ENCODE results near the gene MINDY3. TPM values are rescaled to one million over a fixed set of nuclear protein-coding genes. Genes with fewer than 3 reads are reported as not detected.

Gene MINDY3
- total RNA-seq, 2 donors from 2014 or later = 14.4 to 15.9 TPM

DNA sequence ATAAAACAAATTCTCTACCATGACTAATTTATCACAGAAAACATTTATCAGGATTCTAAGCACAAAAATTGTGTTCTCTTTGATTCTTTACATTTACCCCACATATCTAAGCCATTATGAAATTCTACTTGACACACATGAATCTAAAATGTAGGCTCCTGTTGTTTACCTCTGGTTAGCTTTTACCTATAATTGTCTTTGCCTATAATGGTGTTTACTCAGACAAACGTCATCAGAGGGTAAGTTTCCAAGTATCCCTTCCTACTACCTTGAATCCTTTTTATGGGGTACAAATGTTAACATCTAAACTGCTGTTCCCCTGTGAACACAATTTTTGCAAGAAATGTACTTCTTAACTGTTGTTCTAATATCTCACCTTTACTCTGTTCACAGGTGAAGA, 63.5 kb downstream of the MINDY3 start:
- DNase-seq (ENCODE audit: low spot score in 2 of 2) (no peak), ATAC-seq (no peak)
- H3K36me3 Mint-ChIP-seq = peaks cover 4 to 15% of the 10 kb centered on the region in 2 donors
- no peak overlapping the region for H3K27ac Mint-ChIP-seq
- H3K9me3 Mint-ChIP-seq = no peaks in the 10 kb centered on the region

- no peak overlapping the region for H3K27ac Mint-ChIP-seq
- DNase-seq (ENCODE audit: low spot score in 2 of 2) = no peak
- H3K36me3 Mint-ChIP-seq = peaks cover 7 to 10% of the 10 kb centered on the region in 2 donors
- no peaks in the 10 kb centered on the region for H3K9me3 Mint-ChIP-seq
- ATAC-seq = no peak
These were observed 64.1 kb downstream of the MINDY3 start for GRCh38 chr10:15796098-15796759.

DNA sequence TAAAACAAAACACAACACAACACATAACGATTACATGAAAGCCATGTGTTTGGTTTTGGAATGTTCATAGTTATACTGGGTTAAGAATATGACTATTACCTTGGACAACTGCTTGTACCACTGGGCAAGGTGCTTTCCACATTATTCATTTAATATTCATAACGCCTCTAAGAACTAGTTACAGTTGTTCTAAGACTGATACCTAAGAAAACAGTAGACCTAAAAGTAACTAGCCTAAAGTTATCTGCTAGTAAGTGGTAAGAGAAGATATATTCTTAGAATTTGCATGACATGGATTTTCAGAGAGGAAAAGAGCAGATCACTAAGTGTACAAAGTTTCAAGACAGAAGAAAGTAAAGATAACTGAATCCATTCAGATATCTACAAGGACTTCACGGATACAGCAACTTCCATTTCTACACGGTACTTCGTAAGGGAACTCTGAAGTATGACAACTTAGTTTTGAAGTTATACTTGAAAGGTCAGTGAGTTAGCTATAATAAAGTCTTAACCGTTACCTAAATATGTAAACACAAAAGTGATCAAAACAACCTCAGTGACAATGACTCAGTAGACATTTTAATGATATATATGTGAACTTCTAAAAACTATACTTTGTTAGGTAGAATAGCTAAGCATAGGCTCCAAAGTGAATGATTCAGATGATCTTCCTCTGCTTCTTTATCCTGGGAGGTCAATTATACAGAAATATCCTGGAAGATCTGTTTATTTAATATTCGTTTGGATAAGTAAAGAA, 65.1 kb downstream of the MINDY3 start:
- ATAC-seq (peak in 1 of 2 donors; percentile 53), DNase-seq (ENCODE audit: low spot score in 2 of 2) (no peak)
- no peaks in the 10 kb centered on the region for H3K9me3 Mint-ChIP-seq
- H3K36me3 Mint-ChIP-seq = peaks cover 0 to 6% of the 10 kb centered on the region in 2 donors
- H3K27ac Mint-ChIP-seq = no peak overlapping the region

GRCh38 chr10:15794569-15794968, 65.7 kb downstream of the MINDY3 start:
- ATAC-seq (no peak), DNase-seq (ENCODE audit: low spot score in 2 of 2) (no peak)
- Mint-ChIP-seq H3K36me3 (peaks cover 0 to 5% of the 10 kb centered on the region in 2 donors), H3K9me3 (no peaks in the 10 kb centered on the region), H3K27ac (no peak overlapping the region)

GRCh38 chr10:15793664-15794063, 66.6 kb downstream of the MINDY3 start:
- Mint-ChIP-seq H3K36me3 (peaks cover 0 to 5% of the 10 kb centered on the region in 2 donors), H3K9me3 (no peaks in the 10 kb centered on the region), H3K27ac (no peak overlapping the region)
- DNase-seq (ENCODE audit: low spot score in 2 of 2) (no peak), ATAC-seq (no peak)

DNA sequence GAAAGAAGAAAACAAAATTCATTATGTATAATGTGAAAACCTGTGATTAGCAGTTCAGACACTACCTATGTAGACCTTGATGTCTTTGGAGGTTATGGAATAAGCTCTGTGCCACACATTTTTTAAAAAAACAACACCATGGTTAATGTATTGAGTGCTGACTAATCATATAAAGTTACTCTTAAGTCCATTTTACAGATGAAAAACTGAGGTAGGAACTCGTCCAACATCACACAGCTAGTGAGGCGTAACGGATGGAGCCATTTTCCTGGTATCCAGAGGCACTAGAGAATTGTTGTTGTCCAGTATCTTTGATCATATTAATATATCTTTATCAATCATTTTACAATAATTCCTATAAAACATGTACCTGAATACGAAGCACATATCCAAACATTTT, 67.5 kb downstream of the MINDY3 start:
- H3K9me3 Mint-ChIP-seq = no peaks in the 10 kb centered on the region
- peaks cover 0 to 5% of the 10 kb centered on the region in 2 donors for H3K36me3 Mint-ChIP-seq
- ATAC-seq (no peak), DNase-seq (ENCODE audit: low spot score in 2 of 2) (no peak)
- H3K27ac Mint-ChIP-seq = no peak overlapping the region

DNA sequence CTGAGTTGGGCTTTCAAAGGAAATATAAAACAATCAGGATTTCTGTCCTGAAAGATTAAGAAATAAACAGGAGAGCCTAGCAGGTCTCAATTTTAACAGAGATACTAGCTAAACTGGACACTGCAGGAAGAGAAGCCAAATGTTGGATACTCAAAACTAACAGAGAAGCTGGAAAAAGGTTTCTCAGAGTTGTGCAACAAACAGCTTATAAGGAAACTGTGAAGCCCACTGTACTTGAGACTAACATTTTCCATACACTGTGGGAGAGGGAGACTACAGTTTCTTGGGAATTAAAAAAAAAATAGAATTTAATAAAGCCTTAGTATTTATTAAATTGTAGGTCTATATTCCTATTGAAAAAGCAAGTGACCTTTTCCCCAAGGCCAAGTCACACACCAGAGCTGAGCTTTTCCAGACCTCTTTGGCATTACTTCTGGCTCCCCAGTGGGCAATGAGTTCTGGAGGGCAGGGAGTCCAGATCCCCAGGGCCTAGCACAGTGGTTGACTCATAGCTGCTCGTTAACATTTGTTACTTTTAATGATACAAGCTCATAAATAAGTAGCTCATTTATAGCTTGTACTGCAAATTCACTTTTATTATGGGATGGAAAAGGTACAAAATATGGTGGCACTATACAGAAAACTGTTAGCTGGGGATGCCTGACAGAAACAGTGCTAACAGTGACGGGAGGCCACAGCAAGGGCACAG, 68.3 kb downstream of the MINDY3 start:
- H3K36me3 Mint-ChIP-seq = peaks cover 0 to 5% of the 10 kb centered on the region in 2 donors
- no peak overlapping the region for H3K27ac Mint-ChIP-seq
- DNase-seq (ENCODE audit: low spot score in 2 of 2) = no peak
- H3K9me3 Mint-ChIP-seq = no peaks in the 10 kb centered on the region
- no peak for ATAC-seq

- DNase-seq (ENCODE audit: low spot score in 2 of 2) (no peak), ATAC-seq (no peak)
- Mint-ChIP-seq H3K9me3 (no peaks in the 10 kb centered on the region), H3K27ac (no peak overlapping the region), H3K36me3 (peaks cover 8 to 10% of the 10 kb centered on the region in 2 donors)
These were observed 70.3 kb downstream of the MINDY3 start for GRCh38 chr10:15789793-15790525.

DNA sequence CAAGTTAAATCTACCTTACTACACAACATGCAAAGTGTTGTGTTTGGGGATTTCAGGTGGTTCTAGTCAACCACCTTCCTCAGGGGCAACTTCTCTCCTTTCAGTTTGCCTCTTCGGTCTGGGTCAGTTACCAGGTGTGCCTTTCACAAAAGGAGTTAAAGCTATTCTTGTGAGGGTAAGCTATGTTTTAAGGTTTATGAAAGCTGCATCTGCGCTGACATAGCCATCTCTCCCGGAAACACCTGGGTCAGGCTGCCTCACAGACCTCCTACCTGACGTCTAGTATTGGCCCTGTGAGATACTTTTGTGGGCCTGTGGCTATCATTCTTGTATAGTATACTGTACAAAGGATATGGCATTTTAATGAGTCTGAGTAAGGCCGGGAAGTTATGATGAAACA, 72.9 kb downstream of the MINDY3 start:
- Mint-ChIP-seq H3K36me3 (peaks cover 14 to 19% of the 10 kb centered on the region in 2 donors), H3K9me3 (no peaks in the 10 kb centered on the region), H3K27ac (no peak overlapping the region)
- ATAC-seq (no peak), DNase-seq (ENCODE audit: low spot score in 2 of 2) (no peak)

DNA sequence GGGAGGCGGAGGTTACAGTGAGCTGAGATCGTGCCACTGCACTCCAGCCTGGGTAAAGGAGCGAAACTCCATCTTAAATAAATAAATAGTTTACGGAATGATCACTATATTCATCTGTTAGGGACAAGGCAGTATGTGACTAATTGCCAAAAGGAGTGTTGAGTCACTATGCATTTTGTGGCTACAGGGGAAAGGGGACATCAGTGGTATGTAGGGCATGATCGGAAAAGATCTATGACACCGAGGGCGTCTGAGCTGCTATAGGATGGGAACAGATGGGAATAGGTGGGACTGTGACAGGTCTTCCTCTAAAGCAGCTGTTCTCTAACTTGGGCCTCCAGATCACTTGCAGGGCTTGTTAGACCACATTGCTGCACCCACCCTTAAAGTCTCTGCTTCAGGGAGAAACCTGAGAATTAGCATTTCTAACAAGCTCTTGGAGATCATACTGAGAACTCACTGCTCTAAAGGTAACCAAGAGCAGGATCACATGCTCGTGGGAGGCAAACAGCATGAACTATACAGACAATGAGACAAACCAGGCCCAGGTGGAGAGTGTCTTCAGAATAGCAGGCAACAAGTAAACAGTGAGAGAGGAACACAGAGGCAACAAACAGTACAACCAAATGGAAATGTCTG, 75.5 kb downstream of the MINDY3 start:
- Mint-ChIP-seq H3K36me3 (peaks cover 14 to 18% of the 10 kb centered on the region in 2 donors), H3K27ac (peak overlapping the region in 1 of 2 donors; percentile 55), H3K9me3 (no peaks in the 10 kb centered on the region)
- no peak for ATAC-seq
- DNase-seq (ENCODE audit: low spot score in 2 of 2) = no peak

GRCh38 chr10:15783941-15784636, 76.2 kb downstream of the MINDY3 start:
- ATAC-seq = no peak
- Mint-ChIP-seq H3K27ac (peak overlapping the region in 1 of 2 donors; percentile 36), H3K36me3 (peaks cover 21 to 24% of the 10 kb centered on the region in 2 donors), H3K9me3 (no peaks in the 10 kb centered on the region)
- no peak for DNase-seq (ENCODE audit: low spot score in 2 of 2)

GRCh38 chr10:15782851-15783250, 77.5 kb downstream of the MINDY3 start:
- DNase-seq (ENCODE audit: low spot score in 2 of 2) (no peak), ATAC-seq (no peak)
- peaks cover 34 to 36% of the 10 kb centered on the region in 2 donors for H3K36me3 Mint-ChIP-seq
- no peaks in the 10 kb centered on the region for H3K9me3 Mint-ChIP-seq
- no peak overlapping the region for H3K27ac Mint-ChIP-seq

- DNase-seq (ENCODE audit: low spot score in 2 of 2) (no peak), ATAC-seq (no peak)
- H3K9me3 Mint-ChIP-seq = peaks cover 0 to under 1% of the 10 kb centered on the region in 2 donors
- peaks cover 45 to 46% of the 10 kb centered on the region in 2 donors for H3K36me3 Mint-ChIP-seq
- H3K27ac Mint-ChIP-seq = no peak overlapping the region
These were observed 78.8 kb downstream of the MINDY3 start for GRCh38 chr10:15781381-15781960.

DNA sequence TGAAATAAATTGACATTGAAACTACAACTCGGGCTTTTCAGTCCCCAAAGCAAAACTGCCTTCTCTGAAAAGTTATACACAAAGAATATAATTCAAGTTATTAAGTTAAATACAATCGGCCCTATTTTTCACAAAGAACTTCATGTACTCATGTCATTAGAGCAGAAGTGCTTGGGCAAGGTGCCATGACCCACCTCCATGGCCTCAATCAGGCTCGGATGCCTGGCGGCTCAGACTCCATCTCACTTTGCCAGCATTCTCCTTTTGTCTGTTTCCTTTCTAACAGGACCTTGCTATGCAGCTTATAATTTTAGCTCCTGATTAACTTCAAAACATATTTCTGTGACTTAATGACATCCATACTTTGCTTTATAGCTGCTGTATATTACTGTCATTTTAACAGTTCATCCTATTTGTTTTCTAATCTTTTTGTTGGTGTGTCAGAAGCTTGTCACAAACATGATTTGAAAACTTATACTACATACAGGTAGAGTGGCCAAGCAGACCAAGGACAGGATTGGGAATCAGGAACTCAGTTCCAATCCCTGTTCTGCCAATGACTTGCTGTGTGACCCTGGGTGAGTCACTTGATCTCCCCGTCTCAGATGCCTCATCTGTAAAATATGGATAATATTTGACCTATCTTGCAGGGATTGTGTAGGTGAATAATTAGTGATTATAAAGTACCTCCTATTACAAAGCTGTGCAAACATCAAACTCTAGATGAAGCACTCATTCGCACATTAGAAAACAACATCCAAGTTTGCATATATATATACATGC, 79.8 kb downstream of the MINDY3 start:
- ATAC-seq (no peak), DNase-seq (ENCODE audit: low spot score in 2 of 2) (no peak)
- H3K27ac Mint-ChIP-seq = no peak overlapping the region
- peaks cover 6 to 8% of the 10 kb centered on the region in 2 donors for H3K9me3 Mint-ChIP-seq
- peaks cover 45 to 48% of the 10 kb centered on the region in 2 donors for H3K36me3 Mint-ChIP-seq

- ATAC-seq (no peak), DNase-seq (ENCODE audit: low spot score in 2 of 2) (no peak)
- Mint-ChIP-seq H3K9me3 (peaks cover 9 to 17% of the 10 kb centered on the region in 2 donors), H3K27ac (no peak overlapping the region), H3K36me3 (peaks cover 35 to 50% of the 10 kb centered on the region in 2 donors)
These were observed 84.8 kb downstream of the MINDY3 start for GRCh38 chr10:15775513-15775912.

Data from activated naive CD4-positive, alpha-beta T cell treated with anti-CD3 and anti-CD28 coated beads, Interleukin-2, amount 50 U/mL, for 72 hours (primary cell).